Gastroesophageal sphincter (tissue), 3 donors: ENCODE results near the gene UFM1.

Experiments
- EP300 ChIP-seq: sonication (generic); formaldehyde crosslinking; IDR thresholded peaks from one replicate; pipeline ENCODE4 v1.6.1; 2017; ENCODE audit warnings: antibody characterized with exemption, mild to moderate bottlenecking
- POLR2A ChIP-seq, 2 donors: fragments of 450-650 bp; IDR thresholded peaks; one replicate each; pipeline ENCODE4 v1.6.1; 2017; ENCODE audit warnings: antibody characterized with exemption in 2 of 2, mild to moderate bottlenecking in 2 of 2, moderate library complexity in 1 of 2
- POLR2AphosphoS5 ChIP-seq: sonication (generic); formaldehyde crosslinking; IDR thresholded peaks from one replicate; pipeline ENCODE4 v1.6.1; 2017; ENCODE audit warnings: antibody characterized with exemption
- TF ChIP-seq, protein P1 (sequence below), 4 experiments: fragments of 200-600 bp in 2 of 4; fragments of 450-650 bp in 2 of 4; sonication (generic) in 1 of 4; IDR thresholded peaks; one replicate each; pipeline ENCODE4 v1.5.1; 2017 to 2019; ENCODE audit warnings: antibody characterized with exemption in 4 of 4, mild to moderate bottlenecking in 2 of 4, moderate library complexity in 2 of 4

DNA sequence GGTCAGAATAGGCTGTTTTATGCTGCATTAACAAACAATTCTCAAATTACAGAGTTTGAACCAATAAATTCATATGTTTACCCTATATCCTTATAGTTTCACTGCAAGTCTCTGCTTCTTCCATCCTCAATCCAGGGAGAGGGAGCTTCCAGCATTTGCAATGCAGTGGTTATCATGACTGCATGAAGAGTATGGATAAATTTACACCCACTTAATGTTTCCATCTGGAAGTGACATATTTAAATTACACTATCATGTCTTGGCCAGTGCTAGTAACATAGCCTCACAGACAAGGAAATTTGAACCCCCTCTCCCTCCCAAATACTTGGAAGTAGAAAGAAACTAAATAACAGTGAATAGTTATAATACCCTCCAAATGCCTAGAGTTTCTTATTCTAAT, 33.5 kb upstream of the UFM1 start:
- TF ChIP-seq EP300 (no peak), POLR2A (IDR thresholded peaks at IDR 0.05) (no peak), POLR2AphosphoS5 (no peak)
- TF ChIP-seq, protein P1, sequence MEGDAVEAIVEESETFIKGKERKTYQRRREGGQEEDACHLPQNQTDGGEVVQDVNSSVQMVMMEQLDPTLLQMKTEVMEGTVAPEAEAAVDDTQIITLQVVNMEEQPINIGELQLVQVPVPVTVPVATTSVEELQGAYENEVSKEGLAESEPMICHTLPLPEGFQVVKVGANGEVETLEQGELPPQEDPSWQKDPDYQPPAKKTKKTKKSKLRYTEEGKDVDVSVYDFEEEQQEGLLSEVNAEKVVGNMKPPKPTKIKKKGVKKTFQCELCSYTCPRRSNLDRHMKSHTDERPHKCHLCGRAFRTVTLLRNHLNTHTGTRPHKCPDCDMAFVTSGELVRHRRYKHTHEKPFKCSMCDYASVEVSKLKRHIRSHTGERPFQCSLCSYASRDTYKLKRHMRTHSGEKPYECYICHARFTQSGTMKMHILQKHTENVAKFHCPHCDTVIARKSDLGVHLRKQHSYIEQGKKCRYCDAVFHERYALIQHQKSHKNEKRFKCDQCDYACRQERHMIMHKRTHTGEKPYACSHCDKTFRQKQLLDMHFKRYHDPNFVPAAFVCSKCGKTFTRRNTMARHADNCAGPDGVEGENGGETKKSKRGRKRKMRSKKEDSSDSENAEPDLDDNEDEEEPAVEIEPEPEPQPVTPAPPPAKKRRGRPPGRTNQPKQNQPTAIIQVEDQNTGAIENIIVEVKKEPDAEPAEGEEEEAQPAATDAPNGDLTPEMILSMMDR (IDR thresholded peaks at IDR 0.05): no peak
